Endothelial cell of umbilical vein (primary cell): ENCODE data around the gene DCUN1D2. TPM values are rescaled to one million over a fixed set of nuclear protein-coding genes. Genes with fewer than 3 reads are reported as not detected.

Experiments
- BruUV-seq: library from RNA; stranded (reverse); fragments of 400-500 nt; replicated peaks from 2 replicates; lab custom pipeline; 2021; lab: Mats Ljungman, UMichigan
- CTCF ChIA-PET: fragments of 300-600, 350-600 bp; sonication (Branson Sonifier 250); formaldehyde crosslinking; loops from one replicate; lab custom pipeline; 2021; ENCODE audit warnings: antibody characterized with exemption, inconsistent platforms; lab: Charles Lee
- POLR2A ChIA-PET: fragments of 300-600, 350-600 bp; sonication (Branson Sonifier 250); formaldehyde crosslinking; loops from one replicate; lab custom pipeline; 2021; ENCODE audit warnings: antibody characterized with exemption, inconsistent platforms; lab: Charles Lee
- DNase-seq: peaks from one replicate; pipeline ENCODE4 v3.0.0-alpha.2; 2011; ENCODE audit warnings: low read depth, low spot score
- FAIRE-seq: peaks from 2 replicates; lab custom pipeline; 2011; peaks lifted over from hg19 to GRCh38; lab: Jason Lieb, UNC
- H2AFZ ChIP-seq: 2 replicates; pipeline ENCODE4 v1.6.0; 2012; ENCODE audit warnings: low read depth, low read length, control low read depth, inconsistent platforms
- H3K27ac ChIP-seq: 2 replicates; pipeline ENCODE4 v1.5.1; 2011; ENCODE audit warnings: low read depth, mild to moderate bottlenecking, control low read depth, low read length, moderate library complexity; ENCODE audit not compliant: insufficient read depth
- H3K27me3 ChIP-seq, 2 experiments: 2 replicates each; pipeline versions ENCODE4 v1.6.0 to v1.6.1; 2011; ENCODE audit warnings: low read length in 2 of 2, mixed read lengths in 1 of 2; ENCODE audit not compliant: control insufficient read depth in 2 of 2, insufficient read depth in 2 of 2
- H3K36me3 ChIP-seq, 2 experiments: 2 replicates in 1 of 2; 3 replicates in 1 of 2; pipeline ENCODE4 v1.5.1; 2011; ENCODE audit warnings: low read length in 2 of 2, mild to moderate bottlenecking in 1 of 2, moderate library complexity in 1 of 2; ENCODE audit not compliant: control insufficient read depth in 2 of 2, insufficient read depth in 2 of 2; ENCODE audit errors: extremely low read depth in 1 of 2
- H3K4me1 ChIP-seq: 3 replicates; pipeline ENCODE4 v1.5.1; 2011; ENCODE audit warnings: mild to moderate bottlenecking, low read length; ENCODE audit not compliant: control insufficient read depth, insufficient read depth; ENCODE audit errors: extremely low read depth
- H3K4me2 ChIP-seq: 2 replicates; pipeline ENCODE4 v1.6.1; 2011; ENCODE audit warnings: low read length, control low read depth, mixed read lengths; ENCODE audit not compliant: insufficient read depth
- H3K4me3 ChIP-seq, 3 experiments: fragments of 200-600 bp in 1 of 3; sonication (generic), shearing (Covaris generic) in 1 of 3; replicated peaks in 1 of 3; 2 replicates each; pipeline ENCODE4 v1.5.1; 2011 to 2016; ENCODE audit warnings: control low read depth in 3 of 3, low read length in 3 of 3, mild to moderate bottlenecking in 2 of 3, inconsistent platforms in 1 of 3, low read depth in 1 of 3, moderate library complexity in 1 of 3; ENCODE audit not compliant: insufficient read depth in 1 of 3
- H3K79me2 ChIP-seq: 2 replicates; pipeline ENCODE4 v1.6.0; 2012; ENCODE audit warnings: low read length, inconsistent platforms; ENCODE audit not compliant: control insufficient read depth, insufficient read depth
- H3K9ac ChIP-seq: replicated peaks from 2 replicates; pipeline ENCODE3; 2011; ENCODE audit warnings: low read length, control low read depth; ENCODE audit not compliant: insufficient read depth; ENCODE audit errors: extremely low read depth
- H3K9me1 ChIP-seq: replicated peaks from 3 replicates; pipeline ENCODE4 v1.6.0; 2011; ENCODE audit warnings: mild to moderate bottlenecking, low read length; ENCODE audit not compliant: control insufficient read depth, insufficient read depth; ENCODE audit errors: extremely low read depth
- H3K9me3 ChIP-seq: replicated peaks from 2 replicates; pipeline ENCODE4 v1.5.1; 2012; ENCODE audit warnings: low read length, inconsistent platforms; ENCODE audit not compliant: control insufficient read depth, insufficient read depth
- H4K20me1 ChIP-seq: replicated peaks from 2 replicates; pipeline ENCODE3; 2011; ENCODE audit warnings: mild to moderate bottlenecking, low read length; ENCODE audit not compliant: control insufficient read depth, insufficient read depth; ENCODE audit errors: extremely low read depth
- EZH2 ChIP-seq: IDR thresholded peaks from 2 replicates; pipeline ENCODE4 v1.6.1; 2012; ENCODE audit warnings: borderline replicate concordance, low read depth, mild to moderate bottlenecking, moderate library complexity, low read length, inconsistent platforms; ENCODE audit not compliant: severe bottlenecking
- FOS ChIP-seq: IDR thresholded peaks from 2 replicates; pipeline ENCODE4 v1.6.1; 2011; ENCODE audit warnings: mild to moderate bottlenecking, low read length, moderate library complexity, borderline replicate concordance; ENCODE audit not compliant: insufficient read depth
- GATA2 ChIP-seq: IDR thresholded peaks from 2 replicates; pipeline ENCODE4 v1.7.0; 2011; ENCODE audit warnings: low read depth, mild to moderate bottlenecking, moderate library complexity, mixed read lengths, low read length; ENCODE audit not compliant: insufficient read length, insufficient read depth
- JUN ChIP-seq: IDR thresholded peaks from 2 replicates; pipeline ENCODE4 v1.6.1; 2011; ENCODE audit warnings: borderline replicate concordance, low read depth; ENCODE audit not compliant: insufficient read length, insufficient read depth
- POLR2A ChIP-seq: IDR thresholded peaks from 2 replicates; pipeline ENCODE4 v1.6.1; 2012; ENCODE audit warnings: low read depth, mild to moderate bottlenecking, control low read depth, low read length
- dilution Hi-C: fragments of 300-500 bp; cut with MboI; formaldehyde crosslinking; loops from one replicate; pipeline ENCODE4 v1.15.0; 2019; ENCODE audit warnings: low sequenced_read_pairs; ENCODE audit not compliant: extremely low pct_ligation_motif_present
- intact Hi-C: fragments of 100-400 bp; cut with micrococcal nuclease; formaldehyde crosslinking; loops from one replicate; pipeline ENCODE4 v1.10.0; 2022
- polyA plus RNA-seq, 4 experiments: library from polyadenylated mRNA; depleted of rRNA in 3 of 4; stranded (reverse) in 3 of 4; unstranded in 1 of 4; fragments of >200 nt; gene quantifications; 2 replicates each; pipeline versions ENCODE4 v1.2.1 to v1.2.3, GENCODE V29; 2011 to 2012; ENCODE audit warnings: missing spikeins in 1 of 4
- total RNA-seq: library from RNA; stranded (reverse); gene quantifications from 2 replicates; pipeline ENCODE4 v1.2.3, GENCODE V29; 2021
- TF ChIP-seq, protein P1 (sequence below): IDR thresholded peaks from 2 replicates; pipeline ENCODE4 v1.6.1; 2011; ENCODE audit not compliant: insufficient read depth, insufficient read length
- TF ChIP-seq, protein P2 (sequence below), 2 donors: IDR thresholded peaks; 1 replicate in 1 of 2; 2 replicates in 1 of 2; pipeline ENCODE4 v1.5.1; 2011; ENCODE audit warnings: low read length in 2 of 2, mild to moderate bottlenecking in 2 of 2, moderate library complexity in 2 of 2, control low read depth in 1 of 2, inconsistent platforms in 1 of 2, low read depth in 1 of 2; ENCODE audit not compliant: insufficient read depth in 1 of 2; ENCODE audit errors: extremely low read depth in 1 of 2

DCUN1D2 gene
- total and polyA plus RNA-seq, 2 donors (not counting 3 experiments of a cell fraction or from before 2014, with no cell fraction given) = 10.5 to 24.9 TPM

DNA sequence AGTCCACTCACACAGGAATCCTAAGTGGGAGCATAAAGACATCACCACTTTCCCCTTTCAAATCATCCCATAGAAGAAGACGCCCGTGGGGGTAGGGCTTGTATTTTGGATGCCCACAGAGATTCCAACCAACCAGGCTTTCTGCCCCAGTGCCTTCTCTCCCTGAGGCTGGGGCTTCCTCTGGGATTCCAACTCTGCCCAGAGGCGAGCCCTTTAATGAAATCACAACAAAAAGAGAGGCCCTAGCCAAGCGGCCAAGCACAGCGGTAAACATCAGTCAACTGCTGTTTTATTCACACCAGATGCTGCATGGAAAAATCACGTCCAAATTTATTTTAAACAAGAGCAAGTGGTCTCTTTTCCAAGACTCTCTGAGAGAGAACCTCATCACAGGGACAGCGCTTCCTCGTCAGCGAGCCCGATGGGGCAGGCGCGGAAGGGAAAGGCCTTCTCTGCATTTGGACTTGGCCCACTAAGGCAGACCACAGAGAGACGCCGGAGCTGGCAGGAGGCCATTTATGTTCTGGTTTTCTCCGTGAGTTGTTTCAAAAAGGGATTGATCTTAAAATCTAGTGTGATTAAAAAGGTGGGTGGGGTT lies 68.7 kb downstream of the DCUN1D2 start:
- Histone ChIP-seq H3K4me3 (no peak overlapping the region), H3K4me1 (no peaks in the 10 kb centered on the region), H2AFZ (no peak overlapping the region), H3K36me3 (no peaks in the 10 kb centered on the region), H3K27ac (no peak overlapping the region), H3K9ac (no peak overlapping the region), H3K9me1 (no peaks in the 10 kb centered on the region), H3K79me2 (no peaks in the 10 kb centered on the region), H4K20me1 (no peaks in the 10 kb centered on the region), H3K4me2 (no peak overlapping the region), H3K9me3 (no peaks in the 10 kb centered on the region), H3K27me3 (no peaks in the 10 kb centered on the region)
- no peak for DNase-seq
- BruUV-seq = no TSS peak
- ChIA-PET CTCF (no interaction called here), POLR2A (no interaction called here)
- intact Hi-C loops = no loop called here
- dilution Hi-C loops = no loop called here
- TF ChIP-seq POLR2A (no peak), GATA2 (no peak), EZH2 (no peak), JUN (no peak), FOS (no peak)
- TF ChIP-seq, protein P1, sequence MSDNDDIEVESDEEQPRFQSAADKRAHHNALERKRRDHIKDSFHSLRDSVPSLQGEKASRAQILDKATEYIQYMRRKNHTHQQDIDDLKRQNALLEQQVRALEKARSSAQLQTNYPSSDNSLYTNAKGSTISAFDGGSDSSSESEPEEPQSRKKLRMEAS = no peak
- TF ChIP-seq, protein P2, sequence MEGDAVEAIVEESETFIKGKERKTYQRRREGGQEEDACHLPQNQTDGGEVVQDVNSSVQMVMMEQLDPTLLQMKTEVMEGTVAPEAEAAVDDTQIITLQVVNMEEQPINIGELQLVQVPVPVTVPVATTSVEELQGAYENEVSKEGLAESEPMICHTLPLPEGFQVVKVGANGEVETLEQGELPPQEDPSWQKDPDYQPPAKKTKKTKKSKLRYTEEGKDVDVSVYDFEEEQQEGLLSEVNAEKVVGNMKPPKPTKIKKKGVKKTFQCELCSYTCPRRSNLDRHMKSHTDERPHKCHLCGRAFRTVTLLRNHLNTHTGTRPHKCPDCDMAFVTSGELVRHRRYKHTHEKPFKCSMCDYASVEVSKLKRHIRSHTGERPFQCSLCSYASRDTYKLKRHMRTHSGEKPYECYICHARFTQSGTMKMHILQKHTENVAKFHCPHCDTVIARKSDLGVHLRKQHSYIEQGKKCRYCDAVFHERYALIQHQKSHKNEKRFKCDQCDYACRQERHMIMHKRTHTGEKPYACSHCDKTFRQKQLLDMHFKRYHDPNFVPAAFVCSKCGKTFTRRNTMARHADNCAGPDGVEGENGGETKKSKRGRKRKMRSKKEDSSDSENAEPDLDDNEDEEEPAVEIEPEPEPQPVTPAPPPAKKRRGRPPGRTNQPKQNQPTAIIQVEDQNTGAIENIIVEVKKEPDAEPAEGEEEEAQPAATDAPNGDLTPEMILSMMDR (IDR thresholded peaks at IDR 0.05; ENCODE audit: extremely low read depth in 1 of 2, insufficient read depth in 1 of 2, low read depth in 1 of 2, low read length in 2 of 2) = no peak
- no peak for FAIRE-seq
